GM19238 (cell line): ENCODE results near the gene FAM184A.
"Not testable (repeated sequence)": the region's sequence is repeated elsewhere in the genome, so short reads cannot be mapped to it uniquely, and the experiment has no call there.

Experiments used
- DNase-seq: peaks from one replicate; pipeline ENCODE4 v3.0.0; 2011; ENCODE audit warnings: low spot score; ENCODE audit not compliant: insufficient read length

FAM184A gene

GRCh38 chr6:119078376-119079282 lies at the start of gene FAM184A:
TSS of gene FAM184A (minus strand) at chr6:119078664. CDS start at chr6:119078299, 365 bp downstream.
- DNase-seq = peak; percentile 23

- DNase-seq = no peak
These were observed 49.2 kb upstream of the FAM184A start for GRCh38 chr6:119127627-119128026.

- DNase-seq = no peak
These were observed 48.4 kb upstream of the FAM184A start for GRCh38 chr6:119126826-119127225.

- DNase-seq = no peak
These were observed 47.7 kb upstream of the FAM184A start for GRCh38 chr6:119126140-119126539.

- no peak for DNase-seq
These were observed 47.1 kb upstream of the FAM184A start for GRCh38 chr6:119125576-119125975.

- no peak for DNase-seq
These were observed 45.8 kb upstream of the FAM184A start for GRCh38 chr6:119124079-119124824.

- no peak for DNase-seq
These were observed 43.9 kb upstream of the FAM184A start for GRCh38 chr6:119122336-119122735.

GRCh38 chr6:119121367-119121766 lies 42.9 kb upstream of the FAM184A start:
- no peak for DNase-seq

- DNase-seq = no peak
These were observed 41.5 kb upstream of the FAM184A start for GRCh38 chr6:119119989-119120388.

- DNase-seq = not testable (repeated sequence)
These were observed 40.6 kb upstream of the FAM184A start for GRCh38 chr6:119119062-119119461.

- DNase-seq = no peak
These were observed 38.3 kb upstream of the FAM184A start for GRCh38 chr6:119116712-119117281.

- no peak for DNase-seq
These were observed 35.5 kb upstream of the FAM184A start for GRCh38 chr6:119113961-119114360.

- DNase-seq = no peak
These were observed 34.5 kb upstream of the FAM184A start for GRCh38 chr6:119112812-119113530.

- DNase-seq = peak; percentile 9
These were observed 32.4 kb upstream of the FAM184A start for GRCh38 chr6:119110601-119111548.

- DNase-seq = no peak
These were observed 31.3 kb upstream of the FAM184A start for GRCh38 chr6:119109654-119110325.

GRCh38 chr6:119108076-119108475 lies 29.6 kb upstream of the FAM184A start:
- DNase-seq = no peak

GRCh38 chr6:119105282-119105681 lies 26.8 kb upstream of the FAM184A start:
- DNase-seq = no peak

GRCh38 chr6:119102901-119103300 lies 24.4 kb upstream of the FAM184A start:
- no peak for DNase-seq

- DNase-seq = no peak
These were observed 21.7 kb upstream of the FAM184A start for GRCh38 chr6:119100115-119100514.
